ENCODE measurements around the gene CPB2.

CPB2 gene

DNA sequence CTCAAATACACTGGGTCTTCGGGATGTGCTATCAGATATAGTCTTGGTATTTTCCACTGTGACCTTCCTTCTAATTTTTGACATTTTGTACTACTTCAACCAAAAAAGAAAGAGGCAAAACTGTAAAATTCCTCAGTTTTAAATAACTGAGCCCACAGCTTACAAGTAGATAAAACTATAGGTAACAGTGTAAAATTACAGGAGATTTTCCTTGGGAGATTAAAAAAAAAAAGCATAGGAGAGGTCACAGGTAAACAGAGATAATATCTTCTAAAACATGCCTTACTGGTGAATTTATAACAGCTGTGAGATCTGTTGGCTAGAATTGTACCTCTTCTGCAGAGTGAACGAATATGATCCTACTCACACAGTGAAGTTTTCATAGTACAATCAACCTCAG, 59.4 kb downstream of the CPB2 start:
- DNase-seq, result no peak

DNA sequence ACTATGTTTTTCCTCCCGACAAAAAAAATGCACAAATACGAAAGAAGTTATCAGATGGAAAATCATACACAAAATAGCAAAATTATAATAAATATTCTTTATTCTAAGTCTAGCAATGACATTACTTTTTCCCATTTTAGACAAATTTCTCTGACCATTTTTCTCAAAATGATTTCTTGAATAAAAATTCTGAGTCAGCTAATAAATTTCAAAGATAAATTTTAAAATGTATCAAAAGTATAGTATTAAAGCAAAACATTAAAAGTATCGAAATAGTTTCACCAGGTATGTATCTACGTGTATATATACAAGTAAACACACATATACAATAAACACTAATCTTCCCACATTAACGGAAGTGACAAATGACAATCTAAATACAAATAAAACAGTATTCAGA, 61.2 kb downstream of the CPB2 start:
- no peak for DNase-seq

GRCh38 chr13:46041419-46041839, 63.4 kb downstream of the CPB2 start:
- no peak for DNase-seq

- DNase-seq, result no peak
Observed at GRCh38 chr13:46040763-46041162, 64.1 kb downstream of the CPB2 start.

DNA sequence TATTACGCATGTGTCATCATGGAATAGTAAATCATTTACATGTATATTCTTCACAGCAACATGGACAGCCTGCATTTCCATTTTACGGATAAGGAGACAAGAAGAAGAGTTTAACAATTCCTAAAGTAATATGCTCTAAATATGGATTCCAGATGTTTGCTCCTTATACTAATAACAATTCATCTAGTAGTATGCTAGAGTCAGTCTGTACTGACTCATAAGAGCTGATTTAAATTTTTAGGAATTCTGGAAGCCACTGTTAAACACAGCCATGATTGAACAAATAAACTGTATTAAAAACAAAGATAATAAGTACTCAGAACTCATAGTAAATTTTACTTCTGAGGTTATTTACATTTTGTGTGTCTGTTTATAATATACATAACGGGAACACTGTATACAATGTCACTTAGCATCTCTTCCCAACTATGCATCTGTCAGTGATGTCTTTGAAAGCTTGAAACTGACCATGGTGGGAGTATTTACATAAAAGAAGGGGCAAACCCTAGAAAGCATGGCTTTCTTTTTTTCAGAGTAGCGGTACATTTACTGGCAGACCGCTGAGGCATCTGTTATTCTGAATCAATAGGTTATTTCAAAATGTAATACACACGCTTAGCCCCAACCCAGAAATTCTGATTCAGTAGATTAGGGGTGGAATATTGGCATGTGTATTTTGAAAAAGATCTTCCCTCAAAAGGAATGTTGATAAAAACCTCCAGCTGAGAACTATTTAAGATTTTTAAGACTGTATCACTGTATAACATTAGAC, 65.2 kb downstream of the CPB2 start:
- DNase-seq, result no peak

DNA sequence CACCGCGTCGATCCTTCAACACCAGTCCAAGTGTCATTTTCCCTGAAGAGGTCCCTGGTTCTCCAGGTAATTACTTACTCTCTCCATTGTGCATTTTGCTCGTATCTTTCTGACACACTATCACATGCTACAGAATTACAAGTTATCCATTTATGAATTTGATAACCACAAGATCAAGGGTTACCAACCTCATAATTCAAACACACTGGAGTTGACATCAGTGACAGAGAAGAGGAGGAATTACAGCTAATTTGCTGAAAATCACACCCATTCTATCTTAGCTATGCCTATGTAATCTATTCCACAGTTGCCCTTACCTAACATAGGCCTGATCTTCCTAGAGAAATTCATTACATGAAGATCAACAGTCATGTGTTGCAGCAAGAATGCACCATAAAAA, 66.5 kb downstream of the CPB2 start:
- DNase-seq, result no peak

- no peak for DNase-seq
Observed at GRCh38 chr13:46035066-46035465, 69.8 kb downstream of the CPB2 start.

- DNase-seq, result no peak
Observed at GRCh38 chr13:46032341-46032740, 72.5 kb downstream of the CPB2 start.

- no peak for DNase-seq
Observed at GRCh38 chr13:46031581-46032263, 73.1 kb downstream of the CPB2 start.

GRCh38 chr13:46025157-46025556, 79.7 kb downstream of the CPB2 start:
- no peak for DNase-seq

DNA sequence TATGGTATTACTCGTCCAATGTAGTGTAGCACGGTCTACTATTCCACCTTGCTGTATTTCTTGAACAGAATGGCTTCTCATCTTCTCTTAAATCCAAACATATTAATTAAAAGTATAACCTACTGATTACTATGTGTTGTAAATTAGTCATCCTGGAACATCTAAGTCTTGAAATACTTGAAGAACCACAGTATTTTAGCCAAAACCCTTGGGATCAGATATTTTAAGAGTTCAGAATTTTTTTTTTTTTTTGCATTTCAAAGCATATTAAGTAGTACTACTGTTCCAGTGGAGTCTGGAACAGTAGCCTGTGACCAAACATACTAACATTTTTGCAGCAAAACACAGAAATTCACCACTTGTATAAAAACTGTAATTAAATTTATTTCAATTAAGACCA, 82.4 kb downstream of the CPB2 start:
- DNase-seq, result no peak

DNA sequence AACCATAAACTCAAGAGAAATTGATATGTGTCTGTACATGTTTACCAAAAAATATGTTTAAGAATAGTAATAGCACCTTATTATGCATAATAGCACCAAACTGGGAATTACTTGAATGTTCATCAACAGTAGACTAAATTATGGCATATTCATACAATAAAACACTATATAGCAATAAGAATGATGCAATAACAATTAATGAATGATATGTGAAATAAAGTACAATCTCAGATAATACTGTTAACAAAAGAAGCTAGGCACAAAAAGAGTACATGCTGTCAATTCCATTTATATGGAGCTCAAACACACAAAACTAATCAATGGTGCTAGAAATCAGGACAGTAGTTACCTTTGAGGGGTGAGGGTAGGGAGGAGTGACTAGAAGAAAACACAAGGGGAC, 88.6 kb downstream of the CPB2 start:
- no peak for DNase-seq

DNA sequence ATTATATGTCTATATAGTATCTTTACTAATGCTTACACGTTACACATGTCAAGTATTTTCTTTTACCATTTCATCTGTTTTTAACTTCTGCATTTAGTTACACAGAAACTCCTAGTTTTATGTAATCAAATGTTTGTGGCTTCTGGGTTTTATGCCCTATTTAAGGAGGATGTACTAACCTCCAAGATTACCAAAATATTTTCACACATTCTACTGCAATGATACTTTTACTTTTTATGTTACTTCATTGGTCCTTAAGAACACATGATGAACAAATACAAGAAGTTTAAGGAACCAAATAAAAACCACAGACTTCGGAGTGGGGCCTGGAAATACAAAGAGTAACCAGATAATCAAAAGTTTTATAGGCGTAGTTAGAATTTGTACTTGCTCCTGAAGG, 89.5 kb downstream of the CPB2 start:
- no peak for DNase-seq

GRCh38 chr13:46012404-46012803, 92.4 kb downstream of the CPB2 start:
- no peak for DNase-seq

GRCh38 chr13:46010148-46010547, 94.7 kb downstream of the CPB2 start:
- no peak for DNase-seq

DNA sequence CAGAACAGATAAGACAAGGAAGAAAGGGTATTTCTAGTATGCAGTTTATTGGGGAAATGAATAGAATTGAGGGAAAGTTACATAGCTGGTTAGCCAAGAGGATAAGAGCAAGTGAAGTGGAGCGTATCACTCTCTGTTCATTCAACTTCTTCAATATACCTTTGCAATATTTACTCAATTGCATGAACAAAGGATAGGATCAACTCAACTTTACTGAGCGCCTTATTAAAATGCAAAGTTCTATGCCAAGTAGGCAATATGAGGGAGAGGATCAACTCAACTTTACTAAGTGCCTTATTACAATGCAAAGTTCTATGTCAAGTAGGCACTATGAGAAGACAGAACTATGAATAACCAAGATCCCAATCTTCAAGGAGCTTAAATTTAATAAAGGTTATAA, 96.2 kb downstream of the CPB2 start:
- no peak for DNase-seq

GRCh38 chr13:46006688-46007452, 98.0 kb downstream of the CPB2 start:
- no peak for DNase-seq

DNA sequence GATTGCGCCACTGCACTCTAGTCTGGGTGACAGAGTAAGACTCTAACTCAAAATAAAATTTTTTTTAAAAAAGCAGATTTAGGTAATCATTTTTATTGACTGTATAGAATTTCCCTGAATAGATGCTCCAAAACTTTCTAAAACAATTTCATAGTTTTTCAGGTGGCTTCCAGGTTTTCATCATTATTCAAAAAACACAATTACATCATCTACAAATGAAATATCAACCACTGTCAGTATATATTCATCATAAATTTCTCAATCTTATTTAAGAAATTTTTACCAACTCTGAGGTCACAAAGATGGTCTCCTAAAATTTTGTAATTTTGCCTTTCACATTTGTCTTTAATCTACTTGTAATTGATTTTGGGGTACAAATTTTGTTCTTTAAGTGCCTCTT, 100.3 kb downstream of the CPB2 start:
- DNase-seq, result no peak

All from NCI-H1092 (cell line).